PC-9 (cell line): ENCODE results near the gene SRM. TPM values are rescaled to one million over a fixed set of nuclear protein-coding genes. Genes with fewer than 3 reads are reported as not detected.
"Not testable (repeated sequence)": the region's sequence is repeated elsewhere in the genome, so short reads cannot be mapped to it uniquely, and the experiment has no call there.

Source experiments
- BruUV-seq: library from RNA; stranded (reverse); fragments of 400-500 nt; replicated peaks from 2 replicates; lab custom pipeline; 2021; lab: Mats Ljungman, UMichigan
- CTCF ChIA-PET: fragments of 300-600 bp; sonication (Branson Sonifier 250); formaldehyde crosslinking; loops from one replicate; lab custom pipeline; 2022; ENCODE audit warnings: antibody characterized with exemption; lab: Charles Lee
- POLR2A ChIA-PET: fragments of 300-600 bp; sonication (Branson Sonifier 250); formaldehyde crosslinking; loops from one replicate; lab custom pipeline; 2022; ENCODE audit warnings: antibody characterized with exemption; ENCODE audit not compliant: unreplicated experiment; lab: Charles Lee
- DNase-seq, 2 experiments: peaks; one replicate each; pipeline versions ENCODE4 v3.0.0 to v3.0.0-alpha.2; 2015 to 2022; ENCODE audit warnings: mixed read lengths in 1 of 2
- H2AFZ ChIP-seq: fragments of 200-600 bp; sonication (generic); 2 replicates; pipeline ENCODE4 v1.8.1; 2017; ENCODE audit warnings: antibody characterized with exemption
- H3F3A ChIP-seq: fragments of 200-600 bp; sonication (generic); 2 replicates; pipeline ENCODE4 v1.8.1; 2017; ENCODE audit warnings: antibody characterized with exemption, mild to moderate bottlenecking, low read depth; ENCODE audit not compliant: insufficient read depth
- H3K27ac ChIP-seq: fragments of 200-600 bp; sonication (generic); 2 replicates; pipeline ENCODE4 v1.6.1; 2016; ENCODE audit warnings: mixed run types
- H3K27me3 ChIP-seq: fragments of 200-600 bp; sonication (generic); 2 replicates; pipeline ENCODE4 v1.6.1; 2016; ENCODE audit warnings: low read depth, mixed run types; ENCODE audit not compliant: insufficient read depth
- H3K36me3 ChIP-seq: fragments of 200-600 bp; sonication (generic); 2 replicates; pipeline ENCODE4 v1.6.1; 2016; ENCODE audit warnings: low read depth, mixed run types
- H3K4me1 ChIP-seq: fragments of 200-600 bp; sonication (generic); replicated peaks from 2 replicates; pipeline ENCODE4 v1.6.1; 2016; ENCODE audit warnings: mixed run types; ENCODE audit not compliant: insufficient read depth
- H3K4me2 ChIP-seq: fragments of 200-600 bp; sonication (generic); 2 replicates; pipeline ENCODE4 v1.6.1; 2017; ENCODE audit warnings: mixed run types
- H3K4me3 ChIP-seq: fragments of 200-600 bp; sonication (generic); 2 replicates; pipeline ENCODE4 v1.6.1; 2016; ENCODE audit warnings: mixed run types
- H3K79me2 ChIP-seq: fragments of 200-600 bp; sonication (generic); 2 replicates; pipeline ENCODE4 v1.6.1; 2017; ENCODE audit warnings: low read depth, mixed run types
- H3K9me2 ChIP-seq: fragments of 200-600 bp; sonication (generic); 2 replicates; pipeline ENCODE4 v1.8.1; 2017; ENCODE audit warnings: mild to moderate bottlenecking; ENCODE audit not compliant: insufficient read depth
- H3K9me3 ChIP-seq: fragments of 200-600 bp; sonication (generic); 2 replicates; pipeline ENCODE4 v1.8.1; 2016; ENCODE audit warnings: low read depth; ENCODE audit not compliant: insufficient read depth
- H4K20me1 ChIP-seq: fragments of 200-600 bp; sonication (generic); 2 replicates; pipeline ENCODE4 v1.8.1; 2017; ENCODE audit not compliant: insufficient read depth
- CTCF ChIP-seq: fragments of 200-600 bp; sonication (generic); conservative IDR thresholded peaks from 2 replicates; pipeline ENCODE4 v1.6.1; 2017; ENCODE audit warnings: mixed run types, antibody characterized with exemption, mild to moderate bottlenecking, moderate library complexity
- EZH2 ChIP-seq: fragments of 200-600 bp; sonication (generic); IDR thresholded peaks from 2 replicates; pipeline ENCODE4 v1.8.0; 2017; ENCODE audit warnings: antibody characterized with exemption, low read depth
- intact Hi-C: fragments of 100-400 bp; cut with micrococcal nuclease; formaldehyde crosslinking; loops from one replicate; pipeline ENCODE4 v1.10.0; 2022; ENCODE audit not compliant: unreplicated experiment
- total RNA-seq: library from RNA; stranded (reverse); gene quantifications from 2 replicates; pipeline ENCODE4 v1.2.3, GENCODE V29; 2021

The SRM gene
- total RNA-seq, 1 experiment from 2014 or later, result 50.3 TPM

- no peaks in the 10 kb centered on the region for H3K9me3 ChIP-seq
- H3K36me3 ChIP-seq, result peaks cover 35% of the 10 kb centered on the region
- no peak for TF ChIP-seq CTCF
- no peak for TF ChIP-seq EZH2
- H3K4me2 ChIP-seq, result no peak overlapping the region
- H3K4me1 ChIP-seq, result no peaks in the 10 kb centered on the region
- BruUV-seq, result no TSS peak
- no peaks in the 10 kb centered on the region for H3K9me2 ChIP-seq
- no peaks in the 10 kb centered on the region for H3K27me3 ChIP-seq
- no peak overlapping the region for H3K4me3 ChIP-seq
- H4K20me1 ChIP-seq, result peaks cover 55% of the 10 kb centered on the region
- intact Hi-C loops, result loop anchor here (10.0 kb wide), 1 partner anchor 505 kb away; no protein-coding TSS in a partner anchor
- peaks cover 13% of the 10 kb centered on the region for H3K79me2 ChIP-seq
- ChIA-PET CTCF (no interaction called here), POLR2A (no interaction called here)
- H3F3A ChIP-seq, result peaks cover 18% of the 10 kb centered on the region
- H3K27ac ChIP-seq, result no peak overlapping the region
- no peak overlapping the region for H2AFZ ChIP-seq
- no peak for DNase-seq
These were observed 39.8 kb downstream of the SRM start for GRCh38 chr1:11019971-11020370.

GRCh38 chr1:11019358-11019757 is 40.5 kb downstream of the SRM start:
- H3F3A ChIP-seq, result peaks cover 15% of the 10 kb centered on the region; the same call in 1 of the 2 replicates
- intact Hi-C loops, result loop anchor here (10.0 kb wide), 1 partner anchor 505 kb away; no protein-coding TSS in a partner anchor
- H3K9me3 ChIP-seq, CTCF ChIA-PET, H2AFZ ChIP-seq, H3K27ac ChIP-seq, H3K9me2 ChIP-seq, DNase-seq, POLR2A ChIA-PET, BruUV-seq, H3K4me3 ChIP-seq, H3K27me3 ChIP-seq, H3K4me1 ChIP-seq, H3K4me2 ChIP-seq: not testable (repeated sequence)
- H3K79me2 ChIP-seq, result peaks cover 19% of the 10 kb centered on the region
- peaks cover 56% of the 10 kb centered on the region for H4K20me1 ChIP-seq
- H3K36me3 ChIP-seq, result peaks cover 37% of the 10 kb centered on the region

- H3K27me3 ChIP-seq, result no peaks in the 10 kb centered on the region
- POLR2A ChIA-PET, result no interaction called here
- H3K36me3 ChIP-seq, result peaks cover 23% of the 10 kb centered on the region
- H3K4me3 ChIP-seq, result peak overlapping the region; percentile 93
- H3K79me2 ChIP-seq, result peaks cover 38% of the 10 kb centered on the region
- peaks cover 46% of the 10 kb centered on the region for H4K20me1 ChIP-seq
- intact Hi-C loops, result loop anchor here (2.0 to 10.0 kb wide), 3 partner anchors 32 to 498 kb away; no protein-coding TSS in a partner anchor
- no peak for DNase-seq
- H3K9me3 ChIP-seq, result no peaks in the 10 kb centered on the region
- H2AFZ ChIP-seq, result no peak overlapping the region
- peaks cover 11% of the 10 kb centered on the region for H3K4me1 ChIP-seq
- CTCF ChIA-PET, result no interaction called here
- TF ChIP-seq CTCF, result no peak
- no peak for TF ChIP-seq EZH2
- H3F3A ChIP-seq, result peaks cover 8% of the 10 kb centered on the region; the same call in 1 of the 2 replicates
- no TSS peak for BruUV-seq
- no peak overlapping the region for H3K27ac ChIP-seq
- H3K9me2 ChIP-seq, result no peaks in the 10 kb centered on the region
- H3K4me2 ChIP-seq, result peak overlapping the region; percentile 99
These were observed 46.7 kb downstream of the SRM start for GRCh38 chr1:11013160-11013531.
